ENCODE data around the gene CIP2A.

Gene CIP2A

DNA sequence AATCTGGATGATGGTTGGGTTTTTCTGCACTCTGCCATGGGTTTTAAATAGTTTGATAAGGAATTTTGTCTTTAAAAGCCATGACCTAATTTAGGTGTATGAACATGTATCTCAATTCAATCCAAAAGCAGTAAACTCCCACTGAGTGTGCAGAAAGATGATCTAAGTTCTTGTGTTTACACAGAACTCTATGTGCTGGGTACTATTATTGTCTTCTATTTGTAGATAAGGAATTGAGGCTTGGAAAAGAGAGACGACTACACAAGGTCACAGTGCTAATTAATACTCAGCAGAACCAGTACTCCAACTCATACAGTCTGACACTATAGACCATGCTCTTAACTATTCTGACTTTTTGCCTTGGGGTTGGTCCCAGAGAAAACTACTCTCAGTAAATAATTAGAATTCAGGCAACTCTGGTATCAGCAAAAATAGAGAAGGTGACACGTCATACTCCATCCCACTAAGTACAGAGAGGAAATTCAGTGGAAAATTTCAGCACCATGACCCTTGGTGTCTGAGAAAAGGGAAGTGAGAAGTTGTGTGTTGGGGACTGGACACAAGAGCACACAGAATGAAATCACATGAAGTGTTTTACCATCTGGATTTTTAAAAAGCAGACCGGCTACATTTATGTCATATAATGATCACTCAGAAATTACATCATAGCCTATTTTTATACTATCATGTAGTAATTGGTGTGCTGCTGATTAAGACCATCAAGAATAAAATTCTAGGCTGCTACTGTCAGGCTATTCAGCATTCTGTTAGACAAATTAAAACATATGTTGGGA is 60.6 kb downstream of the CIP2A start:
- TF ChIP-seq, protein P1, sequence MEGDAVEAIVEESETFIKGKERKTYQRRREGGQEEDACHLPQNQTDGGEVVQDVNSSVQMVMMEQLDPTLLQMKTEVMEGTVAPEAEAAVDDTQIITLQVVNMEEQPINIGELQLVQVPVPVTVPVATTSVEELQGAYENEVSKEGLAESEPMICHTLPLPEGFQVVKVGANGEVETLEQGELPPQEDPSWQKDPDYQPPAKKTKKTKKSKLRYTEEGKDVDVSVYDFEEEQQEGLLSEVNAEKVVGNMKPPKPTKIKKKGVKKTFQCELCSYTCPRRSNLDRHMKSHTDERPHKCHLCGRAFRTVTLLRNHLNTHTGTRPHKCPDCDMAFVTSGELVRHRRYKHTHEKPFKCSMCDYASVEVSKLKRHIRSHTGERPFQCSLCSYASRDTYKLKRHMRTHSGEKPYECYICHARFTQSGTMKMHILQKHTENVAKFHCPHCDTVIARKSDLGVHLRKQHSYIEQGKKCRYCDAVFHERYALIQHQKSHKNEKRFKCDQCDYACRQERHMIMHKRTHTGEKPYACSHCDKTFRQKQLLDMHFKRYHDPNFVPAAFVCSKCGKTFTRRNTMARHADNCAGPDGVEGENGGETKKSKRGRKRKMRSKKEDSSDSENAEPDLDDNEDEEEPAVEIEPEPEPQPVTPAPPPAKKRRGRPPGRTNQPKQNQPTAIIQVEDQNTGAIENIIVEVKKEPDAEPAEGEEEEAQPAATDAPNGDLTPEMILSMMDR (conservative IDR thresholded peaks at IDR 0.05; ENCODE audit: low read depth, low read length): no peak
- no peak overlapping the region for H3K4me3 ChIP-seq (ENCODE audit: low read depth, low read length)
- DNase-seq (ENCODE audit: low read depth): peak; percentile 12

DNA sequence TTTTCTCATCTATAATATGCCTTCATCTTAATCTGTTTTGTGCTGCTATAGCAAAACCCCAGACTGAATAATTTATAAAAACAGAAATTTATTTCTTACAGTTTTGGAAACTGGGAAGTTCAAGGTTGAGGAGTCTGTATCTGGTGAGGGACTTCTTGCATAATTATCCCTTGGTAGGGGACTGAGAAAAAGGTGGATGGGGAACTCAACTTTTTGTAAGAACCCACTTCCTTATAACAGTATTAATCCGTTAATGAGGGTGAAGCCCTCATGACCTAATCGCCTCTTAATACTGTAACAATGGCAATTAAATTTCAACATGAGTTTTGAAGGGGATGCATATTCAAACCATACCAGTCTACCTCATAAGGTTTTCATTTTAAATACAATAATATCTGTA is 61.4 kb downstream of the CIP2A start:
- no peak for DNase-seq (ENCODE audit: low read depth)
- TF ChIP-seq, protein P1 (conservative IDR thresholded peaks at IDR 0.05; ENCODE audit: low read depth, low read length): no peak
- no peak overlapping the region for H3K4me3 ChIP-seq (ENCODE audit: low read depth, low read length)

DNA sequence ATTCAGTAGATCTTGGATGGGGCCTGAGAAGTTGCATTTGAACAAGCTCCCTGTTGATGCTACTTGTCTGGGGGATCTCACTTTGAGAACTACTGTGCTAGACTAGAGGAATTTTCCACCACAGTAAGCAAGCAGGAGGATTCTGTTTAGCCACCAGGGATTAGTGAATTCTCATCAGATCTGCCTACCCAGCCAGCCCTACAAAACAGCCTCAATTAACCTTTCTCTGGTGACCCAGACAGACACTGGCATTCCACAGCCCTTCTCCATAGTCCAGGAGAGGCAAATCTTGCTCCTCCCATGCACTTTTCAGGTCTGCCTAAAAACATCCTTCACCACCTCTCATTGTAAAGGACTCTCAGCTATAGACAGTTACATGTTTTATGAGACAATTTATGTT is 62.1 kb downstream of the CIP2A start:
- no peak for DNase-seq (ENCODE audit: low read depth)
- TF ChIP-seq, protein P1 (conservative IDR thresholded peaks at IDR 0.05; ENCODE audit: low read depth, low read length): no peak
- no peak overlapping the region for H3K4me3 ChIP-seq (ENCODE audit: low read depth, low read length)

DNA sequence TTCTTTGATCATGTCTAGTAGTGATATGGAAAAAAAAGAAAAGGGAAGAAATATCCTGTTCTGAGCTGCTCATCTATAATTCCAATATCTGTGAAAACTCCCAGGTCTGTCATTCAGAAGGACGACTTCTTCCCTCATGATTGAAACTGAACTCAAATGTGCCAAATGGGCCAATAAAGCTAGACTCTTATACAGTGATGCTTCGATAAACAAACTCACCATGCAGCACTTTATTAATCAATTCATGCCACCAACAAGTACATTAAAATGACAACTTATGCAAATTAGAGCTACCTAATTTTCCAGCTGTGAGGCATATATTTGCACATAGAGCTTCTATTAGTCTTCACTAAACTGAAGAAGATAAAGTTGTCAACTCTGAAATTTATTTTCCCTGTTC is 63.3 kb downstream of the CIP2A start:
- DNase-seq (ENCODE audit: low read depth): no peak

DNA sequence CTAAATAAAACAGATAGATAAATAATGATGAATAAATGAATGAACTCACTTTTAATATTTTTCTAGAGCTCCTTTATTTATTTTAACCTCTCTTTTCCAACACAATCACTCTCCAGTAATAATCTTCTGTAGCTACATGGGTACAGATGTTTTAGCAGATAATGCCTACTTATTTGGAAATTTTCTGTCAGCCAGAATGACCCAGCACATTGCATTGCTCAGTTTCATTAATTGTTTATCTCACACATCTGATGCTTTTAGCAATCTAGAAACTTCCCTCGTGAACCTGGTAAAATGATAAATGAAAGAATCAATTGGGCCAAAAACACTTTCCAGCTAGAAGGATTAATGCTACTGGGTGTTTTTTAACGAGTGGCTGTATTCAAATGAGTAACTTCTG is 64.0 kb downstream of the CIP2A start:
- H3K4me3 ChIP-seq (ENCODE audit: low read depth, low read length): no peak overlapping the region
- TF ChIP-seq, protein P1 (conservative IDR thresholded peaks at IDR 0.05; ENCODE audit: low read depth, low read length): no peak
- DNase-seq (ENCODE audit: low read depth): no peak

More for the DNA sequence above, 63.3 kb downstream of the CIP2A start:
- TF ChIP-seq, protein P1 (conservative IDR thresholded peaks at IDR 0.05; ENCODE audit: low read depth, low read length): no peak
- H3K4me3 ChIP-seq (ENCODE audit: low read depth, low read length): no peak overlapping the region

DNA sequence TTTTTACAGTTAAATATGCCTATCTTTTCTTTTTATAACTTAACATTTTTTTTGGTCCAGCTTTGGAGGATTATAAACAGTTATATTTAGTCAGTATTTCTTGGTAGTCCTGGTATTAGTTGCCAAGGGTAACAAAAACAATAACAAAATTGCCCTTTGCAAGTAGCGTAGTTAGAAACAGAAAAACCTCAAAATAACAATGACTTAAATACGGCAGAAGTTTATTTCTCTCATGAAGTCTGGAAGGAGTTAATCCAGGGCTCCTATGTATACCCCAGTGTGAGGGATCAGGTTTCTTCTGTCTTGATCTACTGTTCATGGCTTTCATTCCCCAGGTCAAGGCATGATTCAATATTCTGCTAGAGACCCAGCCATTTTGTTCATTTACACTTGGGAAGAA is 64.7 kb downstream of the CIP2A start:
- TF ChIP-seq, protein P1 (conservative IDR thresholded peaks at IDR 0.05; ENCODE audit: low read depth, low read length): no peak
- DNase-seq (ENCODE audit: low read depth): peak; percentile 30

DNA sequence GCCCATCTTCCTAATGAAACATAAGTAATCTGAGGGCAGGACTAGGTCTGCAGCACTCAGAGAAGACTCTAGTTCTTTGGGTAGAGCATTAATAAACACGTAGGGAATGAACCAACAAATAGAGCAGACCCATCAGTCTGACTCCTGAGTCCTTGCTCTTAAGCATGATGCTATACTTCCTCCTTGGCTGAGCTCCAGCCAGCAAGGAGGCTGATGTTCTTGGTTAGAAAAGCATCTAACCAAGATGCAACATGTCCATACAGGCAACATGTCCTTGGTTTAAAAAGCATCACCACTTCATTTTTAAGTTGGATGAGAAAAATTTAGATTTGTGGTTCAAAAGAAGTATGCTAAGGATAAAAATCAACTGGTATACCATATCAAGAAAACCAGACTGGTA is 70.3 kb downstream of the CIP2A start:
- no peak overlapping the region for H3K4me3 ChIP-seq (ENCODE audit: low read depth, low read length)
- peak; percentile 54 for DNase-seq (ENCODE audit: low read depth)
- TF ChIP-seq, protein P1 (conservative IDR thresholded peaks at IDR 0.05; ENCODE audit: low read depth, low read length): no peak

More for the DNA sequence above, 64.7 kb downstream of the CIP2A start:
- H3K4me3 ChIP-seq (ENCODE audit: low read depth, low read length): no peak overlapping the region

Measured in choroid plexus epithelial cell (primary cell).